K562 (cell line): Measurements from ENCODE around the gene ISG20L2. TPM values are rescaled to one million over a fixed set of nuclear protein-coding genes. Genes with fewer than 3 reads are reported as not detected.

Experiments
- DMBX1 ChIP-seq: fragments of 250-450 bp; sonication (Bioruptor Pico); IDR thresholded peaks from 2 replicates; pipeline ENCODE4 v1.8.0; 2022; ENCODE audit warnings: inconsistent platforms, mild to moderate bottlenecking, moderate library complexity, borderline replicate concordance
- EGR1 ChIP-seq: fragments of 450-650 bp; conservative IDR thresholded peaks from 2 replicates; pipeline ENCODE4 v1.6.1; 2017; ENCODE audit warnings: mild to moderate bottlenecking
- JUN ChIP-seq, 2 experiments: sonication (generic) in 1 of 2; formaldehyde crosslinking in 1 of 2; IDR thresholded peaks; 2 replicates each; pipeline versions ENCODE4 v1.6.1 to v1.8.0; 2012 to 2022; ENCODE audit warnings: borderline replicate concordance in 2 of 2, mild to moderate bottlenecking in 2 of 2, improper control_type of control experiment in 1 of 2, low read depth in 1 of 2, low read length in 1 of 2, missing genetic modification reagents in 1 of 2
- SP2 ChIP-seq: IDR thresholded peaks from 2 replicates; pipeline ENCODE4 v1.6.1; 2011; ENCODE audit warnings: mild to moderate bottlenecking, low read depth, low read length, moderate library complexity; ENCODE audit not compliant: poor library complexity, severe bottlenecking; ENCODE audit errors: extremely low read depth
- SPI1 ChIP-seq: IDR thresholded peaks from 2 replicates; pipeline ENCODE4 v1.6.1; 2011; ENCODE audit warnings: low read depth, low read length, control low read depth, borderline replicate concordance
- STAG1 ChIP-seq: sonication (generic); formaldehyde crosslinking; IDR thresholded peaks from 2 replicates; pipeline ENCODE4 v1.5.0; 2020; ENCODE audit warnings: missing genetic modification reagents, borderline replicate concordance
- polyA plus RNA-seq, 8 experiments: library from polyadenylated mRNA; depleted of rRNA in 4 of 8; stranded (reverse) in 5 of 8; unstranded in 3 of 8; fragments of >200 nt; fragmentation: Nextera tagmentation in 2 of 8; fragmentation: Illumina TruSeq in 1 of 8; extraction: Ambion mirVana in 2 of 8; extraction: Trizol in 1 of 8; gene quantifications; 2 replicates each; pipeline versions ENCODE4 v1.2.1 to v1.2.3, GENCODE V29; 2011 to 2014; ENCODE audit warnings: inconsistent platforms in 1 of 8, missing spikeins in 1 of 8
- total RNA-seq, 7 experiments: library from RNA; depleted of rRNA in 6 of 7; stranded (reverse); fragments of >200 nt in 6 of 7; fragmentation: Illumina TruSeq in 2 of 7; extraction: Trizol in 2 of 7; gene quantifications; 2 replicates each; pipeline versions ENCODE4 v1.2.1 to v1.2.3, GENCODE V29; 2011 to 2021; ENCODE audit warnings: low replicate concordance in 1 of 7
- TF ChIP-seq, protein P1 (sequence below), 2 experiments: IDR thresholded peaks in 1 of 2; conservative IDR thresholded peaks in 1 of 2; 2 replicates each; pipeline ENCODE4 v1.6.1; 2016; ENCODE audit warnings: low read depth in 2 of 2, mild to moderate bottlenecking in 1 of 2, missing compliant biosample characterization in 1 of 2, missing genetic modification characterization in 1 of 2, moderate library complexity in 1 of 2
- TF ChIP-seq, protein P2 (sequence below): fragments of 450-650 bp; IDR thresholded peaks from one replicate; pipeline ENCODE4 v1.6.1; 2018; ENCODE audit warnings: mild to moderate bottlenecking, moderate library complexity; ENCODE audit not compliant: partially characterized antibody
- TF ChIP-seq, protein P3 (sequence below): fragments of 150-350 bp; IDR thresholded peaks from 2 replicates; pipeline ENCODE4 v1.6.1; 2014; ENCODE audit warnings: low read depth, mild to moderate bottlenecking, low read length, borderline replicate concordance
- TF ChIP-seq, protein P4 (sequence below): sonication (generic); formaldehyde crosslinking; IDR thresholded peaks from 2 replicates; pipeline ENCODE4 v1.8.0; 2023; ENCODE audit warnings: missing genetic modification reagents, mild to moderate bottlenecking, borderline replicate concordance

Gene ISG20L2
- total and polyA plus RNA-seq, 9 of the 15 experiments (the other 6 are each of a cell fraction or from before 2014, with no cell fraction given), result 21.3 to 130 (median 50.3) TPM

DNA sequence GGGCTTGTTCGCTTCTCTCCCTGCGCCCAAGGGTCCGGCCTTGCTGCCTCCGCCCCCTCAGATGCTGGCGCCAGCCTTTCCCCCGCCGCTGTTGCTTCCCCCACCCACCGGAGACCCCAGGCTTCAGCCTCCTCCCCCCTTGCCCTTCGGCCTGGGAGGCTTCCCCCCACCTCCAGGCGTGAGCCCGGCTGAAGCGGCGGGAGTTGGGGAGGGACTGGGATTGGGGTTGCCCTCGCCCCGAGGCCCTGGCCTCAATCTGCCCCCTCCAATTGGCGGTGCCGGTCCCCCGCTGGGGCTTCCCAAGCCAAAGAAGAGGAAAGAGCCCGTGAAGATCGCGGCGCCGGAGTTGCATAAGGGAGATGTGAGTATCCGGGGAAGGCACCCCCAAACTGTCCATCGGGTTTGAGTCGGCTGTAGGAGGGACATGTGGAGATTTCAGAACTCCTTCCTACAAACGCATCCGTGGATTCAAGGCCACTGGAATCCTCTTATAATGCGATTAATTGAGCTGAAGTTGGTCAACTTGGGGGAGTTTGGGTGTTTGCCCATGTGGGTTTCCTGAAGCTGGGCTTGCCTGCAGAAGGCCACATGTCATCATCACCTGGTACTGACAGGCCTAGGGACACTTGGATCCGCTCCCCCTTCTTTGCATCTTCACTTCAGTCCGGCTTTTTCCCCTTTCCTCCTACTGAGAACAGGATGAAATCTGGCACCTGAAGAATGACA, 39.5 kb upstream of the ISG20L2 start (continued):
- TF ChIP-seq, protein P1, sequence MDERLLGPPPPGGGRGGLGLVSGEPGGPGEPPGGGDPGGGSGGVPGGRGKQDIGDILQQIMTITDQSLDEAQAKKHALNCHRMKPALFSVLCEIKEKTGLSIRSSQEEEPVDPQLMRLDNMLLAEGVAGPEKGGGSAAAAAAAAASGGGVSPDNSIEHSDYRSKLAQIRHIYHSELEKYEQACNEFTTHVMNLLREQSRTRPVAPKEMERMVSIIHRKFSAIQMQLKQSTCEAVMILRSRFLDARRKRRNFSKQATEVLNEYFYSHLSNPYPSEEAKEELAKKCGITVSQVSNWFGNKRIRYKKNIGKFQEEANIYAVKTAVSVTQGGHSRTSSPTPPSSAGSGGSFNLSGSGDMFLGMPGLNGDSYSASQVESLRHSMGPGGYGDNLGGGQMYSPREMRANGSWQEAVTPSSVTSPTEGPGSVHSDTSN (CRISPR knock-in tag; IDR thresholded peaks at IDR 0.05; ENCODE audit: low read depth), result no peak
- TF ChIP-seq, protein P1 (tag; conservative IDR thresholded peaks at IDR 0.05; ENCODE audit: low read depth), result no peak
- TF ChIP-seq, protein P2, sequence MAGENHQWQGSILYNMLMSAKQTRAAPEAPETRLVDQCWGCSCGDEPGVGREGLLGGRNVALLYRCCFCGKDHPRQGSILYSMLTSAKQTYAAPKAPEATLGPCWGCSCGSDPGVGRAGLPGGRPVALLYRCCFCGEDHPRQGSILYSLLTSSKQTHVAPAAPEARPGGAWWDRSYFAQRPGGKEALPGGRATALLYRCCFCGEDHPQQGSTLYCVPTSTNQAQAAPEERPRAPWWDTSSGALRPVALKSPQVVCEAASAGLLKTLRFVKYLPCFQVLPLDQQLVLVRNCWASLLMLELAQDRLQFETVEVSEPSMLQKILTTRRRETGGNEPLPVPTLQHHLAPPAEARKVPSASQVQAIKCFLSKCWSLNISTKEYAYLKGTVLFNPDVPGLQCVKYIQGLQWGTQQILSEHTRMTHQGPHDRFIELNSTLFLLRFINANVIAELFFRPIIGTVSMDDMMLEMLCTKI, result no peak
- no peak for TF ChIP-seq SP2
- no peak for TF ChIP-seq SPI1
- no peak for TF ChIP-seq DMBX1 (CRISPR knock-in tag)
- no peak for TF ChIP-seq JUN (IDR thresholded peaks at IDR 0.05; ENCODE audit: borderline replicate concordance, low read depth, low read length)
- peak; percentile 53; the same call in 1 of the 2 replicates for TF ChIP-seq JUN (CRISPR knock-in tag; IDR thresholded peaks at IDR 0.05; ENCODE audit: borderline replicate concordance)
- peak; percentile 56 for TF ChIP-seq EGR1
- TF ChIP-seq, protein P3, sequence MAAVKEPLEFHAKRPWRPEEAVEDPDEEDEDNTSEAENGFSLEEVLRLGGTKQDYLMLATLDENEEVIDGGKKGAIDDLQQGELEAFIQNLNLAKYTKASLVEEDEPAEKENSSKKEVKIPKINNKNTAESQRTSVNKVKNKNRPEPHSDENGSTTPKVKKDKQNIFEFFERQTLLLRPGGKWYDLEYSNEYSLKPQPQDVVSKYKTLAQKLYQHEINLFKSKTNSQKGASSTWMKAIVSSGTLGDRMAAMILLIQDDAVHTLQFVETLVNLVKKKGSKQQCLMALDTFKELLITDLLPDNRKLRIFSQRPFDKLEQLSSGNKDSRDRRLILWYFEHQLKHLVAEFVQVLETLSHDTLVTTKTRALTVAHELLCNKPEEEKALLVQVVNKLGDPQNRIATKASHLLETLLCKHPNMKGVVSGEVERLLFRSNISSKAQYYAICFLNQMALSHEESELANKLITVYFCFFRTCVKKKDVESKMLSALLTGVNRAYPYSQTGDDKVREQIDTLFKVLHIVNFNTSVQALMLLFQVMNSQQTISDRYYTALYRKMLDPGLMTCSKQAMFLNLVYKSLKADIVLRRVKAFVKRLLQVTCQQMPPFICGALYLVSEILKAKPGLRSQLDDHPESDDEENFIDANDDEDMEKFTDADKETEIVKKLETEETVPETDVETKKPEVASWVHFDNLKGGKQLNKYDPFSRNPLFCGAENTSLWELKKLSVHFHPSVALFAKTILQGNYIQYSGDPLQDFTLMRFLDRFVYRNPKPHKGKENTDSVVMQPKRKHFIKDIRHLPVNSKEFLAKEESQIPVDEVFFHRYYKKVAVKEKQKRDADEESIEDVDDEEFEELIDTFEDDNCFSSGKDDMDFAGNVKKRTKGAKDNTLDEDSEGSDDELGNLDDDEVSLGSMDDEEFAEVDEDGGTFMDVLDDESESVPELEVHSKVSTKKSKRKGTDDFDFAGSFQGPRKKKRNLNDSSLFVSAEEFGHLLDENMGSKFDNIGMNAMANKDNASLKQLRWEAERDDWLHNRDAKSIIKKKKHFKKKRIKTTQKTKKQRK, result no peak
- TF ChIP-seq, protein P4, sequence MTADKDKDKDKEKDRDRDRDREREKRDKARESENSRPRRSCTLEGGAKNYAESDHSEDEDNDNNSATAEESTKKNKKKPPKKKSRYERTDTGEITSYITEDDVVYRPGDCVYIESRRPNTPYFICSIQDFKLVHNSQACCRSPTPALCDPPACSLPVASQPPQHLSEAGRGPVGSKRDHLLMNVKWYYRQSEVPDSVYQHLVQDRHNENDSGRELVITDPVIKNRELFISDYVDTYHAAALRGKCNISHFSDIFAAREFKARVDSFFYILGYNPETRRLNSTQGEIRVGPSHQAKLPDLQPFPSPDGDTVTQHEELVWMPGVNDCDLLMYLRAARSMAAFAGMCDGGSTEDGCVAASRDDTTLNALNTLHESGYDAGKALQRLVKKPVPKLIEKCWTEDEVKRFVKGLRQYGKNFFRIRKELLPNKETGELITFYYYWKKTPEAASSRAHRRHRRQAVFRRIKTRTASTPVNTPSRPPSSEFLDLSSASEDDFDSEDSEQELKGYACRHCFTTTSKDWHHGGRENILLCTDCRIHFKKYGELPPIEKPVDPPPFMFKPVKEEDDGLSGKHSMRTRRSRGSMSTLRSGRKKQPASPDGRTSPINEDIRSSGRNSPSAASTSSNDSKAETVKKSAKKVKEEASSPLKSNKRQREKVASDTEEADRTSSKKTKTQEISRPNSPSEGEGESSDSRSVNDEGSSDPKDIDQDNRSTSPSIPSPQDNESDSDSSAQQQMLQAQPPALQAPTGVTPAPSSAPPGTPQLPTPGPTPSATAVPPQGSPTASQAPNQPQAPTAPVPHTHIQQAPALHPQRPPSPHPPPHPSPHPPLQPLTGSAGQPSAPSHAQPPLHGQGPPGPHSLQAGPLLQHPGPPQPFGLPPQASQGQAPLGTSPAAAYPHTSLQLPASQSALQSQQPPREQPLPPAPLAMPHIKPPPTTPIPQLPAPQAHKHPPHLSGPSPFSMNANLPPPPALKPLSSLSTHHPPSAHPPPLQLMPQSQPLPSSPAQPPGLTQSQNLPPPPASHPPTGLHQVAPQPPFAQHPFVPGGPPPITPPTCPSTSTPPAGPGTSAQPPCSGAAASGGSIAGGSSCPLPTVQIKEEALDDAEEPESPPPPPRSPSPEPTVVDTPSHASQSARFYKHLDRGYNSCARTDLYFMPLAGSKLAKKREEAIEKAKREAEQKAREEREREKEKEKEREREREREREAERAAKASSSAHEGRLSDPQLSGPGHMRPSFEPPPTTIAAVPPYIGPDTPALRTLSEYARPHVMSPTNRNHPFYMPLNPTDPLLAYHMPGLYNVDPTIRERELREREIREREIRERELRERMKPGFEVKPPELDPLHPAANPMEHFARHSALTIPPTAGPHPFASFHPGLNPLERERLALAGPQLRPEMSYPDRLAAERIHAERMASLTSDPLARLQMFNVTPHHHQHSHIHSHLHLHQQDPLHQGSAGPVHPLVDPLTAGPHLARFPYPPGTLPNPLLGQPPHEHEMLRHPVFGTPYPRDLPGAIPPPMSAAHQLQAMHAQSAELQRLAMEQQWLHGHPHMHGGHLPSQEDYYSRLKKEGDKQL (CRISPR knock-in tag), result 0 out of 2 replicates have a peak, but pooled peaks have one; percentile 42
- TF ChIP-seq STAG1, result no peak
